Measurements from ENCODE around the gene AK4. TPM values are rescaled to one million over a fixed set of nuclear protein-coding genes. Genes with fewer than 3 reads are reported as not detected.

The AK4 gene
- total and polyA plus RNA-seq, 4 donors, result 52.3 to 106 (median 59.3) TPM

DNA sequence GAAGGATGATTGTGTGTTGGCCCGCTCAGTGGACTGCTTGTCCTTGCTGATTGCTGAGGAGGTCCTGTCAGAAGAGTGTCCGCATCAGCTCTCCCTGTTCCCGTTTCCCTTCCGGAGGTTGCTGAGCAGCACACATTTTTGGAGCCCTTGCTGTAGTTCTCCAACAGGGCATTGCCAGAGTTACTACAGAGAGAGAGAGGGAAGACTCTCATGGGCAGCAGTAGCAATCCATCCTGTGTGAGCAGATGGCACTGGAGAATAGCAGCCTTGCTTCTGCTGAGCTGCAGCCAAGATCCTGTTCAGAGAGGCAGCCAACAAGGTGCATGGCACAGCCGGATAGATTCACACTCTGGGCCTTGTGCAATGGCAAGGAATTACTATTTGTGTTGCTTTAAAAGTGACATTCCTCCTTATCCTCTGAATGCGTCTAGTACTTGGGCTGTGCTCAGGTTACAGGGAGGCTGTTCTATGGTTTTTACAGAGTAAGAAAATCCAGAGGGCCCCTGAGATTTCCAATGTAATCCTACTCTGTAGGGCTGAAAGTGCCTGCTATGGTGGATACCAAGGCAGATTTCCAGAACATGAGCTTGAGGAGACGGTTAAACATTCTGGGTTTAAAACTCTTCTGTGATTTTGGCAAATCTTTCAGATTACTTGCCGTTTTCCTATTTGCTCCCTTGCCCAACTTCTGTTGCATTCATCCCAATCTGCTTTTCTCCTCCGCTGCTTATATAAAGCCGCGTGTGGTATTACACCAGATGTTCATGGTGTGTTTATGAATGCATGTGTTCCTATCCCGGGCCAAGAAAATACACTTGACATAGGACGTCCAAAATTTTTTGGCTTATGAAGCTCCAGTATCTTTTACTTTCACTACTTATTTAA is 27.4 kb downstream of the AK4 start:
- TF ChIP-seq HNF4G (IDR thresholded peaks at IDR 0.05), result no peak
- TF ChIP-seq, protein P1, sequence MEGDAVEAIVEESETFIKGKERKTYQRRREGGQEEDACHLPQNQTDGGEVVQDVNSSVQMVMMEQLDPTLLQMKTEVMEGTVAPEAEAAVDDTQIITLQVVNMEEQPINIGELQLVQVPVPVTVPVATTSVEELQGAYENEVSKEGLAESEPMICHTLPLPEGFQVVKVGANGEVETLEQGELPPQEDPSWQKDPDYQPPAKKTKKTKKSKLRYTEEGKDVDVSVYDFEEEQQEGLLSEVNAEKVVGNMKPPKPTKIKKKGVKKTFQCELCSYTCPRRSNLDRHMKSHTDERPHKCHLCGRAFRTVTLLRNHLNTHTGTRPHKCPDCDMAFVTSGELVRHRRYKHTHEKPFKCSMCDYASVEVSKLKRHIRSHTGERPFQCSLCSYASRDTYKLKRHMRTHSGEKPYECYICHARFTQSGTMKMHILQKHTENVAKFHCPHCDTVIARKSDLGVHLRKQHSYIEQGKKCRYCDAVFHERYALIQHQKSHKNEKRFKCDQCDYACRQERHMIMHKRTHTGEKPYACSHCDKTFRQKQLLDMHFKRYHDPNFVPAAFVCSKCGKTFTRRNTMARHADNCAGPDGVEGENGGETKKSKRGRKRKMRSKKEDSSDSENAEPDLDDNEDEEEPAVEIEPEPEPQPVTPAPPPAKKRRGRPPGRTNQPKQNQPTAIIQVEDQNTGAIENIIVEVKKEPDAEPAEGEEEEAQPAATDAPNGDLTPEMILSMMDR (IDR thresholded peaks at IDR 0.05; ENCODE audit: low read depth, low read length, missing input control), result no peak
- no peak for TF ChIP-seq RXRA (IDR thresholded peaks at IDR 0.05)
- no peak for TF ChIP-seq SP1 (IDR thresholded peaks at IDR 0.05)
- no peak for TF ChIP-seq FOXA2 (IDR thresholded peaks at IDR 0.05)
- Histone ChIP-seq H3K27ac (ENCODE audit: low read depth in 1 of 2, low read length in 2 of 2) (no peak overlapping the region), H3K36me3 (ENCODE audit: control insufficient read depth in 4 of 4, insufficient read depth in 3 of 4, low read depth in 1 of 4, low read length in 3 of 4) (no peaks in the 10 kb centered on the region), H3K9ac (ENCODE audit: low read depth in 1 of 2, low read length in 2 of 2) (no peak overlapping the region), H3K27me3 (ENCODE audit: control insufficient read depth in 4 of 4, insufficient read depth in 4 of 4, low read length in 3 of 4) (no peaks in the 10 kb centered on the region), H3K9me3 (ENCODE audit: control insufficient read depth in 4 of 4, low read length in 3 of 4) (no peaks in the 10 kb centered on the region), H3K4me1 (ENCODE audit: control insufficient read depth in 4 of 4, insufficient read depth in 4 of 4, low read length in 3 of 4) (peaks cover 2 to 64% (median 52%) of the 10 kb centered on the region in 4 donors), H3K4me3 (ENCODE audit: low read depth in 1 of 3, low read length in 3 of 3) (no peak overlapping the region)
- 65% methylated on average over 13 of the region's 13 CpGs for WGBS
- DNase-seq (ENCODE audit: low spot score), result no peak

DNA sequence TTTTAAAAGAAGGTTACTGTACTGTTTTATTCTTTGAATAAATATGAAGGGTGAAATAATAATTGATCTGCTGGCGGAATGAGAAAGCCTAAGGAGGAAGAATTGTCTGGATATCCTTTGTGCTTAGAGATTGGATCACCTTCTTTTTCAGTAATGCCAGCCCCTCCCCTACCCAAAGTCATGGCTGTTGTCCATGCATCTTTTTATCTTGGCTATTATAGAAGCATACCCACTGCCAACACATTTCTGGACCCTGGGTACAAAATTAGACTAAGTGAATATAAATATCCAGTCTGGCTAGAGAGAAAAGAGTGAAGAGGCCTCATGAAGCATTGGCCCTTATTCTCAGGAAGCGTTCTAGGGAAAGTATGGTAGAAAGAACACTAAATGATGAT is 28.1 kb downstream of the AK4 start:
- TF ChIP-seq GABPA (IDR thresholded peaks at IDR 0.05 in 1 of 2, conservative IDR thresholded peaks at IDR 0.05 in 1 of 2) (no peak), JUND (IDR thresholded peaks at IDR 0.05) (no peak), FOXA2 (IDR thresholded peaks at IDR 0.05) (no peak), EGR1 (IDR thresholded peaks at IDR 0.05; ENCODE audit: low read depth in 2 of 2) (no peak), TAF1 (conservative IDR thresholded peaks at IDR 0.05) (no peak), YY1 (IDR thresholded peaks at IDR 0.05) (no peak), FOXA1 (IDR thresholded peaks at IDR 0.05) (no peak), HNF4A (conservative IDR thresholded peaks at IDR 0.05) (no peak), NR2F2 (IDR thresholded peaks at IDR 0.05) (no peak), SP1 (IDR thresholded peaks at IDR 0.05) (no peak)
- TF ChIP-seq, protein P2, sequence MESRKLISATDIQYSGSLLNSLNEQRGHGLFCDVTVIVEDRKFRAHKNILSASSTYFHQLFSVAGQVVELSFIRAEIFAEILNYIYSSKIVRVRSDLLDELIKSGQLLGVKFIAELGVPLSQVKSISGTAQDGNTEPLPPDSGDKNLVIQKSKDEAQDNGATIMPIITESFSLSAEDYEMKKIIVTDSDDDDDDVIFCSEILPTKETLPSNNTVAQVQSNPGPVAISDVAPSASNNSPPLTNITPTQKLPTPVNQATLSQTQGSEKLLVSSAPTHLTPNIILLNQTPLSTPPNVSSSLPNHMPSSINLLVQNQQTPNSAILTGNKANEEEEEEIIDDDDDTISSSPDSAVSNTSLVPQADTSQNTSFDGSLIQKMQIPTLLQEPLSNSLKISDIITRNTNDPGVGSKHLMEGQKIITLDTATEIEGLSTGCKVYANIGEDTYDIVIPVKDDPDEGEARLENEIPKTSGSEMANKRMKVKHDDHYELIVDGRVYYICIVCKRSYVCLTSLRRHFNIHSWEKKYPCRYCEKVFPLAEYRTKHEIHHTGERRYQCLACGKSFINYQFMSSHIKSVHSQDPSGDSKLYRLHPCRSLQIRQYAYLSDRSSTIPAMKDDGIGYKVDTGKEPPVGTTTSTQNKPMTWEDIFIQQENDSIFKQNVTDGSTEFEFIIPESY (IDR thresholded peaks at IDR 0.05), result no peak
- TF ChIP-seq, protein P3, sequence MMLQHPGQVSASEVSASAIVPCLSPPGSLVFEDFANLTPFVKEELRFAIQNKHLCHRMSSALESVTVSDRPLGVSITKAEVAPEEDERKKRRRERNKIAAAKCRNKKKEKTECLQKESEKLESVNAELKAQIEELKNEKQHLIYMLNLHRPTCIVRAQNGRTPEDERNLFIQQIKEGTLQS (IDR thresholded peaks at IDR 0.05), result no peak
- TF ChIP-seq, protein P4, sequence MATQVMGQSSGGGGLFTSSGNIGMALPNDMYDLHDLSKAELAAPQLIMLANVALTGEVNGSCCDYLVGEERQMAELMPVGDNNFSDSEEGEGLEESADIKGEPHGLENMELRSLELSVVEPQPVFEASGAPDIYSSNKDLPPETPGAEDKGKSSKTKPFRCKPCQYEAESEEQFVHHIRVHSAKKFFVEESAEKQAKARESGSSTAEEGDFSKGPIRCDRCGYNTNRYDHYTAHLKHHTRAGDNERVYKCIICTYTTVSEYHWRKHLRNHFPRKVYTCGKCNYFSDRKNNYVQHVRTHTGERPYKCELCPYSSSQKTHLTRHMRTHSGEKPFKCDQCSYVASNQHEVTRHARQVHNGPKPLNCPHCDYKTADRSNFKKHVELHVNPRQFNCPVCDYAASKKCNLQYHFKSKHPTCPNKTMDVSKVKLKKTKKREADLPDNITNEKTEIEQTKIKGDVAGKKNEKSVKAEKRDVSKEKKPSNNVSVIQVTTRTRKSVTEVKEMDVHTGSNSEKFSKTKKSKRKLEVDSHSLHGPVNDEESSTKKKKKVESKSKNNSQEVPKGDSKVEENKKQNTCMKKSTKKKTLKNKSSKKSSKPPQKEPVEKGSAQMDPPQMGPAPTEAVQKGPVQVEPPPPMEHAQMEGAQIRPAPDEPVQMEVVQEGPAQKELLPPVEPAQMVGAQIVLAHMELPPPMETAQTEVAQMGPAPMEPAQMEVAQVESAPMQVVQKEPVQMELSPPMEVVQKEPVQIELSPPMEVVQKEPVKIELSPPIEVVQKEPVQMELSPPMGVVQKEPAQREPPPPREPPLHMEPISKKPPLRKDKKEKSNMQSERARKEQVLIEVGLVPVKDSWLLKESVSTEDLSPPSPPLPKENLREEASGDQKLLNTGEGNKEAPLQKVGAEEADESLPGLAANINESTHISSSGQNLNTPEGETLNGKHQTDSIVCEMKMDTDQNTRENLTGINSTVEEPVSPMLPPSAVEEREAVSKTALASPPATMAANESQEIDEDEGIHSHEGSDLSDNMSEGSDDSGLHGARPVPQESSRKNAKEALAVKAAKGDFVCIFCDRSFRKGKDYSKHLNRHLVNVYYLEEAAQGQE (IDR thresholded peaks at IDR 0.05), result no peak
- H3K4me1 ChIP-seq (ENCODE audit: control insufficient read depth in 4 of 4, insufficient read depth in 4 of 4, low read length in 3 of 4), result peaks cover 2 to 61% (median 46%) of the 10 kb centered on the region in 4 donors
- H3K9me3 ChIP-seq (ENCODE audit: control insufficient read depth in 4 of 4, low read length in 3 of 4), result no peaks in the 10 kb centered on the region
- no peaks in the 10 kb centered on the region for H3K36me3 ChIP-seq (ENCODE audit: control insufficient read depth in 4 of 4, insufficient read depth in 3 of 4, low read depth in 1 of 4, low read length in 3 of 4)
- no peak overlapping the region for H3K4me3 ChIP-seq (ENCODE audit: low read depth in 1 of 3, low read length in 3 of 3)
- 92% methylated on average over 2 of the region's 2 CpGs for WGBS
- no peak overlapping the region for H3K9ac ChIP-seq (ENCODE audit: low read depth in 1 of 2, low read length in 2 of 2)
- H3K27me3 ChIP-seq (ENCODE audit: control insufficient read depth in 4 of 4, insufficient read depth in 4 of 4, low read length in 3 of 4), result no peaks in the 10 kb centered on the region
- H3K27ac ChIP-seq (ENCODE audit: low read depth in 1 of 2, low read length in 2 of 2), result no peak overlapping the region
- DNase-seq (ENCODE audit: low spot score), result no peak
